Measurements from ENCODE around the gene PCDHGB5.

PCDHGB5 gene

DNA sequence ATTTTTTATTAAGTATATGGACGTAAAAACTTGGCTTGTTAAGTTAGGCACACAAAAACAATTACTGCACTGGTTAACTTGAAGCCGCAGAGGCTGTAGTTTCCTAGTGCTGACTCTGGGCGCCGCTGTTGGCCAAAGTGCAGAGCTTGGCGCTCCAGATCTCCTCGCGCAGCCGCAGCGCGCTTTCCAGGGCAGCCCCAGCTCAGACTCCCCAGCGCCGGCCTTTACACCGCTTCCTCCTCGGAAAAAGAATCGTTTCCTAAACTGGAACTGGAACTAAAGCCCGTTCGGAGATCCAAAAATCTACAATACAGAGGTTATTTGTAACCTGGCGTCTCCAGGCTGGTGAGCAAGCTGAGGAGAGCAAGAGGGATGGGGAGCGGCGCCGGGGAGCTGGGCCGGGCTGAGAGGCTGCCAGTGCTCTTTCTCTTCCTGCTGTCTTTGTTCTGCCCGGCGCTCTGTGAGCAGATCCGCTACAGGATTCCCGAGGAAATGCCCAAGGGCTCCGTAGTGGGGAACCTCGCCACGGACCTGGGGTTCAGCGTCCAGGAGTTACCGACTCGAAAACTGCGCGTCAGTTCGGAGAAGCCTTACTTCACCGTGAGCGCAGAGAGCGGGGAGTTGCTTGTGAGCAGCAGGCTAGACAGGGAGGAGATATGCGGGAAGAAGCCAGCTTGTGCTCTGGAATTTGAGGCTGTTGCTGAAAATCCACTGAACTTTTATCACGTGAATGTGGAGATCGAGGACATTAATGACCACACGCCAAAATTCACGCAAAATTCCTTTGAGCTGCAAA lies at the start of gene PCDHGB5:
Gene PCDHGB5 (plus strand): TSS at position 192 of the 796 bp plus-strand sequence. CDS start 181 bp downstream, at position 373.
- DNase-seq (ENCODE audit: low read depth, low spot score), result peak; percentile 66

DNA sequence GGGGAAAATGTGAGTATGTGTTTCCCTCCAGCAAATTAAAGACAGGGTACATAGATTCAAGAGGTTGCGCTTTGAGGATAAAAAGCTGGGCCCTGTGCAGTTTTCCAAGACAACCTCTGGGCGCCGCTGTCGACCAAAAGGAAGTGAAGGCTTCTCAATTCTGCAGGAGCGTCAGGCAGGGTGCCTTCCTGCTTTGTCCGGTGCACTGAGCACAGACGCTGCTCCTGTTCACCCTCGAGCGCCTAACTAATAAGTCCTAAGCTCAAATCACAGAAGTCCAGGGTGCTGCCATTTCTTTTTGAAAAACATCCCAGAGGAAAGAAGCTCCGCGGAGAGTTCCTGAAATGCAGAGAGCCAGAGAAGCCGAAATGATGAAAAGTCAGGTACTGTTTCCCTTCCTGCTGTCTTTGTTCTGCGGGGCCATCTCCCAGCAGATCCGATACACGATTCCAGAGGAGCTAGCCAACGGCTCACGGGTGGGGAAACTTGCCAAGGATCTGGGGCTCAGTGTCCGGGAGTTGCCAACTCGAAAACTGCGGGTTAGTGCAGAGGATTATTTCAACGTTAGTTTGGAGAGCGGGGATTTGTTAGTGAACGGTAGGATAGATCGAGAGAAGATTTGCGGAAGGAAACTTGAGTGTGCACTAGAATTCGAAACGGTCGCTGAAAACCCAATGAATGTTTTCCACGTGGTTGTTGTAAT lies 47.7 kb upstream of the PCDHGB5 start, which contains the start of gene PCDHGB1:
Gene PCDHGB1 (plus strand): TSS at position 183 of the 703 bp plus-strand sequence. CDS start 162 bp downstream, at position 345.
- DNase-seq (ENCODE audit: low read depth, low spot score), result peak; percentile 45

- no peak for DNase-seq (ENCODE audit: low read depth, low spot score)
Measured at GRCh38 chr5:141351591-141351990, 46.2 kb upstream of the PCDHGB5 start.

- DNase-seq (ENCODE audit: low read depth, low spot score), result peak; percentile 9
Measured at GRCh38 chr5:141354900-141355469, 42.8 kb upstream of the PCDHGB5 start, which contains the start of gene PCDHGA4. PCDHGA4 (plus strand) TSS chr5:141355021; CDS start chr5:141355108, 87 bp downstream.

DNA sequence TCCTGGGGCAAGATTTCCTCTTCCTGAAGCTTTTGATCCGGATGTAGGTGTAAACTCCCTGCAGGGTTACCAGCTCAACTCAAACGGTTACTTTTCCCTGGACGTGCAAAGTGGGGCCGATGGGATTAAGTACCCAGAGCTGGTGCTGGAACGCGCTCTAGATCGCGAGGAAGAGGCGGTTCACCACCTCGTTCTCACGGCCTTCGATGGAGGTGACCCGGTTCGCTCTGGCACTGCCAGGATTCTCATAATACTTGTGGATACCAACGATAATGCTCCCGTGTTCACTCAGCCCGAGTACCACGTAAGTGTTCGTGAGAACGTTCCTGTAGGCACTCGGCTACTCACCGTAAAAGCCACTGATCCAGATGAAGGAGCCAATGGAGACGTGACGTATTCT lies 42.1 kb upstream of the PCDHGB5 start:
- DNase-seq (ENCODE audit: low read depth, low spot score), result no peak

DNA sequence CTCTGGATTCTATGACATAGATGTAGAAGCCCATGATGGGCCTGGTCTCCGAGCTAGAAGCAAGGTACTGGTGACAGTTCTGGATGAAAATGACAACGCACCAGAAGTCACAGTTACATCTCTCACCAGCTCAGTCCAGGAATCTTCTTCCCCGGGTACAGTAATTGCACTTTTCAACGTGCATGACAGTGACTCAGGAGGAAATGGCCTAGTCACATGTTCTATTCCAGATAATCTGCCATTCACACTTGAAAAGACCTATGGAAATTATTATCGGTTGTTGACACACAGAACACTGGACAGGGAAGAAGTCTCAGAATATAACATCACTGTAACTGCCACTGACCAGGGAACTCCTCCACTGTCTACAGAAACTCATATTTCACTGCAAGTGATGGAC lies 41.6 kb upstream of the PCDHGB5 start:
- DNase-seq (ENCODE audit: low read depth, low spot score), result no peak

- no peak for DNase-seq (ENCODE audit: low read depth, low spot score)
Measured at GRCh38 chr5:141356950-141357349, 40.8 kb upstream of the PCDHGB5 start.

DNA sequence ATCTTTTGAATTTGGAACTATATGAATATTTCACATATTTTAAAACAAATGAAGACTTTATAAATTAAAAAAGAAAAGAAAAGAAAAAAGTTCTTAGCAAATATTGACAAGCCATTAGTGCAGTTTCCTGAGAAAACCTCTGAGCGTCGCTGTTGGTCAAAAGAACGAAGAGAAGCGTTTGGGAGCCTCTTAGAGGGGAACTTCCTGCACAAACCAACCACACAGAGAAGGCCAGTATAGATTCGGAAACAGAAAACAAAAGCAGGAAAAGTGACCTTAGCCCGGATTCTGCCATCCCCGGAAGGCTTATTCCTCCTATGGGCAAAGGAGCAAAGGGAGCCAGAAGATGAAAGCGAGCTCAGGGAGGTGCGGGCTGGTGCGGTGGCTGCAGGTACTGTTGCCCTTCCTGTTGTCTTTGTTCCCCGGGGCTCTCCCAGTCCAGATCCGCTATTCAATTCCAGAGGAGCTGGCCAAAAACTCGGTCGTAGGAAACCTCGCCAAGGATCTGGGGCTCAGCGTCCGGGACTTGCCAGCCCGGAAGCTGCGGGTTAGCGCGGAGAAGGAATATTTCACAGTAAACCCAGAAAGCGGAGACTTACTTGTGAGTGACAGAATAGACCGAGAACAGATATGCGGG lies 37.8 kb upstream of the PCDHGB5 start, which contains the start of gene PCDHGB2:
Gene PCDHGB2 (plus strand): TSS at position 205 of the 637 bp plus-strand sequence. CDS start 142 bp downstream, at position 347.
- peak; percentile 15 for DNase-seq (ENCODE audit: low read depth, low spot score)

DNA sequence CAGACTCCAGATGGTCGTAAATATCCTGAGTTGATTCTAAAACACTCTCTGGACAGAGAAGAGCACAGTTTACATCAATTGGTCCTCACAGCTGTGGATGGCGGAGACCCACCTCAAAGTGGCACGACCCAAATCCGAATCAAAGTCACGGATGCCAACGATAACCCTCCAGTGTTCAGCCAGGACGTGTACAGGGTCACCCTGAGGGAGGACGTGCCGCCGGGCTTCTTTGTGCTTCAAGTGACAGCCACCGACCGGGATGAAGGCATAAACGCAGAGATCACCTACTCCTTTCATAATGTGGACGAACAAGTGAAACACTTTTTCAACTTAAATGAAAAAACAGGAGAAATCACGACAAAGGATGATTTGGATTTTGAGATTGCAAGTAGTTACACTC lies 37.1 kb upstream of the PCDHGB5 start:
- no peak for DNase-seq (ENCODE audit: low read depth, low spot score)

DNA sequence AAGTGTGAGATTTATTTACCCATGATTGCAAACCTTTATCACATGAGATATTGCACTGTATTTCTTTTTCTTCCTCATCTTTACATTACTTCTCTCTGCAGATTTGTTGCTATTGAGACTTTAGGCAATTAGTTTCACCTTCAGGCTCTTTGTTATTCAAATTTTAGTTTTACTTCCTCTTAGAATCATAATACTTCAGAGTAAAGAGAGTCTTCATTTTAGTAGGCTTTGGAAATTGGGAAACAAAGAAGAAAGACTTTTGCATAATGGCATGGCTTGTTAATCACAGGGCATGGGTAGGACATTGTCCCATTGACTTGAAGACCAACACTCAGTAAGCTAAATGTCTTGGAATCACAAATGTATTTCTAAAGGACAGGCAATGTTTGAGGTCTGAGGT lies 35.0 kb upstream of the PCDHGB5 start:
- no peak for DNase-seq (ENCODE audit: low read depth, low spot score)

DNA sequence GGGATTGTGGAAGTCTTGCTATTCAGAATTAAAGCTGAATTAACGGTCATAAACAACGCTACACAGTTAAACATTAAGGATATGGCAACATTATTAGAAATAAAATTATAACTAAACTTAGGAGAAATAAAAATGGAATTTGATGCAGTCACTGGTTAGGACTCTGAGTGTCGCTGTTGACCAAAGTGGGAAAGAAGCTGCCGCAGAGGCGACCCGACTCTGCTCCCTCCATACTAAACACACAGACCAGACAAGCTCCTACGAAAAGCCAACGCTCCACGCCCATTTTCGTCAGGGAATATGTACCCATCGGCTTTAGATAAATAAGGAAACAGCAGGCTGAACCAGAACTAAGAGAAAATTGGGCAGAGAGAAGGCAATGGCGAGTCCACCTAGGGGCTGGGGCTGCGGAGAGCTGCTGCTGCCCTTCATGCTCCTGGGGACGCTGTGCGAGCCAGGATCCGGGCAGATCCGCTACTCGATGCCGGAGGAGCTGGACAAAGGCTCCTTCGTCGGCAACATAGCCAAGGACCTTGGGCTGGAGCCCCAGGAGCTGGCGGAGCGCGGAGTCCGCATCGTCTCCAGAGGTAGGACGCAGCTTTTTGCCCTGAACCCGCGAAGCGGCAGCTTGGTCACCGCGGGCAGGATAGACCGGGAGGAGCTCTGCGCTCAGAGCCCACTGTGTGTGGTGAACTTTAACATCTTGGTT lies 33.6 kb upstream of the PCDHGB5 start, which contains the start of gene PCDHGA5:
Gene PCDHGA5 (plus strand): TSS at position 211 of the 709 bp plus-strand sequence. CDS start 169 bp downstream, at position 380.
- peak; percentile 20 for DNase-seq (ENCODE audit: low read depth, low spot score)

- no peak for DNase-seq (ENCODE audit: low read depth, low spot score)
Measured at GRCh38 chr5:141366016-141366896, 31.5 kb upstream of the PCDHGB5 start.

GRCh38 chr5:141369994-141370848 lies 27.5 kb upstream of the PCDHGB5 start, which contains the start of gene PCDHGB3:
PCDHGB3 (plus strand) TSS chr5:141370242; CDS start chr5:141370395, 153 bp downstream.
- DNase-seq (ENCODE audit: low read depth, low spot score), result peak; percentile 60

DNA sequence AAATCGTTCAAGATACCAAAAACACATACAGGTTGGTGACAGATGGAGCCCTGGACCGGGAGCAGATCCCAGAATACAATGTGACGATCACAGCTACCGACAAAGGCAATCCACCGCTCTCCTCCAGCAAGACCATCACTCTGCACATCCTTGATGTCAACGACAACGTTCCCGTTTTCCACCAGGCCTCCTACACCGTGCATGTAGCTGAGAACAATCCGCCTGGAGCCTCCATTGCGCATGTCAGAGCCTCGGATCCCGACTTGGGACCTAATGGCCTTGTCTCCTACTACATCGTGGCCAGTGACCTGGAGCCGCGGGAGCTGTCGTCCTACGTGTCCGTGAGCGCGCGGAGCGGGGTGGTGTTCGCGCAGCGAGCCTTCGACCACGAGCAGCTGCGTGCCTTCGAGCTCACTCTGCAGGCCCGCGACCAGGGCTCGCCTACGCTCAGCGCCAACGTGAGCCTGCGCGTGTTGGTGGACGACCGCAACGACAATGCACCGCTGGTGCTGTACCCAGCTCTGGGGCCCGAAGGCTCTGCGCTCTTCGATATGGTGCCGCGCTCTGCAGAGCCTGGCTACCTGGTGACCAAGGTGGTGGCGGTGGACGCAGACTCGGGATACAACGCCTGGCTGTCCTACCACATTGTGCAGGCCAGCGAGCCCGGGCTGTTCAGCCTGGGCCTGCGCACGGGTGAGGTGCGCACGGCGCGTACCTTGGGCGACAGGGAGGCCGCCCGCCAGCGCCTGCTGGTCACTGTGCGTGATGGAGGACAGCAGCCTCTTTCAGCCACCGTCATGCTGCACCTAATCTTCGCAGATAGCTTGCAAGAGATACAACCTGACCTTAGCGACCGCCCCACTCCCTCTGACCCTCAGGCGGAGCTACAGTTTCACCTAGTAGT lies 25.9 kb upstream of the PCDHGB5 start:
- DNase-seq (ENCODE audit: low read depth, low spot score), result no peak

DNA sequence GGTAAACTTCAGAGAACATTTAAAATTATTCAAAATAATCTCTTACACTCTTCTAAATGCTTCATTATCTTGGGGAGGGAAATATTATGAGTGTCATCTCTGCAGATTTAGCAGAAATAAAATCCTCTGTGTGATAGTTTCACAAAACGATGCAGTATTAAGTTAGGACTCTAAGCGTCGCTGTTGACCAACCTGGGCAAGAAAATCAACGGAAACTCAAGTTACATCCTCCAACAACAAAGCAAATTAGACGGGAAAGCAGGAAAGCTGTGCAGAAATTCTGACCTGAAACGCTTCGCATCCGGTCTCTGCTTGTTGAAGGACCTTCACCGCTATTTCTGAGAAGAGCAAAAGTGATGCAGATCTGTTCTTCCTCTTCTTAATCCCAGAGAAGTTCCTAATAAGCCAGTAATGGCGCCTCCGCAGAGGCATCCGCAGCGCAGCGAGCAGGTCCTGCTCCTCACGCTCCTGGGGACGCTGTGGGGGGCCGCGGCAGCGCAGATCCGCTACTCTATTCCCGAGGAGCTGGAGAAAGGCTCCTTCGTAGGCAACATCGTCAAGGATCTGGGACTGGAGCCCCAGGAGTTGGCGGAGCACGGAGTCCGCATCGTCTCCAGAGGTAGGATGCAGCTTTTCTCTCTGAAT lies 24.0 kb upstream of the PCDHGB5 start, which contains the start of gene PCDHGA6:
Gene PCDHGA6 (plus strand): TSS at position 219 of the 645 bp plus-strand sequence. CDS start 193 bp downstream, at position 412.
- peak; percentile 36 for DNase-seq (ENCODE audit: low read depth, low spot score)

- DNase-seq (ENCODE audit: low read depth, low spot score), result no peak
Measured at GRCh38 chr5:141374627-141375026, 23.1 kb upstream of the PCDHGB5 start.
